Glomerular endothelial cell (primary cell): ENCODE data around the gene CIC. TPM values are rescaled to one million over a fixed set of nuclear protein-coding genes. Genes with fewer than 3 reads are reported as not detected.

Experiments used
- DNase-seq: peaks from one replicate; pipeline ENCODE4 v3.0.0-alpha.2; 2011; ENCODE audit warnings: low read depth, low spot score; ENCODE audit errors: extremely low read depth
- total RNA-seq: library from RNA; depleted of rRNA; stranded (reverse); fragments of >200 nt; gene quantifications from 2 replicates; pipeline ENCODE4 v1.2.3, GENCODE V29; 2015

The CIC gene
- total RNA-seq, 1 donor from 2014 or later, result 80.2 TPM

- no peak for DNase-seq
These were observed 5.1 kb downstream of the CIC start for GRCh38 chr19:42274065-42274682.

- no peak for DNase-seq
These were observed 6.1 kb downstream of the CIC start for GRCh38 chr19:42275103-42275502.

- DNase-seq, result no peak
These were observed 6.5 kb downstream of the CIC start for GRCh38 chr19:42275517-42275916.

- no peak for DNase-seq
These were observed 7.2 kb downstream of the CIC start for GRCh38 chr19:42276284-42276683.

GRCh38 chr19:42276821-42277220 is 7.8 kb downstream of the CIC start:
- DNase-seq, result no peak

GRCh38 chr19:42277821-42278451 is 8.9 kb downstream of the CIC start:
- DNase-seq, result no peak

- DNase-seq, result no peak
These were observed 9.6 kb downstream of the CIC start for GRCh38 chr19:42278452-42279154.

GRCh38 chr19:42279155-42279901 is 10.3 kb downstream of the CIC start:
- no peak for DNase-seq

GRCh38 chr19:42279902-42280814 is 11.1 kb downstream of the CIC start:
- no peak for DNase-seq

GRCh38 chr19:42280815-42281145 is 11.7 kb downstream of the CIC start:
- DNase-seq, result no peak

GRCh38 chr19:42281146-42281826 is 12.2 kb downstream of the CIC start:
- DNase-seq, result no peak

- no peak for DNase-seq
These were observed 13.0 kb downstream of the CIC start for GRCh38 chr19:42281827-42282762.

- no peak for DNase-seq
These were observed 13.8 kb downstream of the CIC start for GRCh38 chr19:42282819-42283187.

- no peak for DNase-seq
These were observed 14.4 kb downstream of the CIC start for GRCh38 chr19:42283188-42284065.

GRCh38 chr19:42284066-42284501 is 15.0 kb downstream of the CIC start:
- DNase-seq, result no peak

GRCh38 chr19:42284591-42285341 is 15.7 kb downstream of the CIC start:
- no peak for DNase-seq

- DNase-seq, result no peak
These were observed 16.5 kb downstream of the CIC start for GRCh38 chr19:42285541-42285941.
